GM20000 (cell line): Measurements from ENCODE around the gene HSPA1B.
"Not testable (repeated sequence)": the region's sequence is repeated elsewhere in the genome, so short reads cannot be mapped to it uniquely, and the experiment has no call there.

Source experiments
- DNase-seq: peaks from one replicate; pipeline ENCODE4 v3.0.0; 2012; ENCODE audit warnings: low spot score
- CTCF ChIP-seq: IDR thresholded peaks from 2 replicates; pipeline ENCODE4 v1.5.1; 2012; ENCODE audit warnings: mild to moderate bottlenecking, control low read depth; ENCODE audit errors: extremely low read depth, missing control alignments

HSPA1B gene

DNA sequence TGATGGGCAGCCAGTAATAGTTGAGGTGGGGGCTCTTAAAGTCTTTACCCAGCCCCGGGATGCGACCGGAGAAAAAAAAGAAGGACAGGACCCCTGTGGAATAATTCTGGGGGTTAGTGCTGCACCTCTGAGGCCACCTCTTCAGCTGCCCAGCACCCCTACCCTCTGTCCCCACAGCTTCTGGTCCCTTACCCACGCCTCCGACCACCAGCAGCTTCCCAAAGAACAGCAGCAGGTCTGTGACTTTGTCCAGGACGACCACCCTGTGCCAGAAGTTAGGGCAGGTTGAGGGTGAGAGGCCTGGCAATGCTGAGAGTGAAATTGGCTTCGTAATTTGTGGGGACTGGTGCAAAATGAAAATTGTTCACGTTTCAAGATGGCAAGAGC, 37.3 kb downstream of the HSPA1B start:
- TF ChIP-seq CTCF, result no peak
- DNase-seq, result no peak

DNA sequence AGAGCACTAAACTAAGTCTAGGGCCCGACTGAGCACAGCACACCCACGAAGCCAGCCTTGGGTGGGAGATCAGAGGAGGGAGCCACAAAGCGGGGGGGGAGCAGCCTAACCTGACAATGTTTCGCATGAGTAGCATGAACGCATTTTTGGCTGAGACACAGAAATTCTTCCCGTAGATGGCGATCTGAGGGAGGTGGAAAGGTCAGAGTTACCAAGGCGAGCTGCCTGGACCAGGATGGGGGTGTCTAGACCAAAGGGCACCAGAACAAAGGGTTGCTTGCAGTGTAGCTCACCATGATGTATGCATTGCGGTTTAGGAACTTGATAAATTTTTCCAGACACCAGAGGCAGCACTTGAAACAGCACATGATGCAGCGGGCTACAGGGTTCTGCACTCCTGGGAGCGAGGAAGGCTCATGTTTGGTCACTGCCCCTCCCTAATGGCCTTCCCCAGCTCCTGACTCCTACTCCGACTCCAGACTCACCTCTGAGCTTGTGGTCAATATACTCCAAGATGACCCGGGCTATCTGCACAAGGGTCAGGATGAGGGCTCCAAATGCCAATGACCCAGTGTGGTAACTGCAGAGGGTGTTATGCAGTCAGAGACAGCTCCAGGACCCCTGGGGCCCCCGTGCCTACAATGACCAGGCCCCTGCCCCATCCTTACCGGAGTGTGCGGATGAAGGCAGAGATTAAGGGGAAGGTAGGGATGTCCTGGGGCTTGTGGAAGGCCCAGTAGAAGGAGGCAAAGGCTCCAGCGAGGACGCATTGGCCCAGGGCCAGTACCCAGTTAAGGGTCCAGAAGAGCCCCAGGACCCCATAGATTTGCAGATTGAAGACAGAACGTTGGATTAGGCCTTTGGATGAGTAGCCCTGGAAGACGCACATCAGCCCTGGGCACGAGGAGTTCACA, 37.9 kb downstream of the HSPA1B start:
- TF ChIP-seq CTCF, result no peak
- DNase-seq, result no peak

DNA sequence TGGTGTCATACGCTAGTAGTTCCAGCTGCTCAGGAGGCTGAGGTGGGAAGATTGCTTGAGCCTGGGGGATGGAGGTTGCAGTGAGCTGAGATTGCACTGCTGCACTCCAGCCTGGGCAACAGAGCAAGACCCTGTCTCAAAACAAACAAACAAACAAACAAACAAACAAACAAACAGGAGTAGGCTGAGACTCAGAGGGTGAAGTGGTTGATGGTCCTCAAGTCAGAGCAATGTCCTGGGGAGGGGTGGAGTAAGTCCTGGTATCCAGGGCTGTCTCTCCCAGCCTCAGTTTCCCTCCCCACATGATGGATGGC, 41.1 kb downstream of the HSPA1B start:
- DNase-seq, result not testable (repeated sequence)

DNA sequence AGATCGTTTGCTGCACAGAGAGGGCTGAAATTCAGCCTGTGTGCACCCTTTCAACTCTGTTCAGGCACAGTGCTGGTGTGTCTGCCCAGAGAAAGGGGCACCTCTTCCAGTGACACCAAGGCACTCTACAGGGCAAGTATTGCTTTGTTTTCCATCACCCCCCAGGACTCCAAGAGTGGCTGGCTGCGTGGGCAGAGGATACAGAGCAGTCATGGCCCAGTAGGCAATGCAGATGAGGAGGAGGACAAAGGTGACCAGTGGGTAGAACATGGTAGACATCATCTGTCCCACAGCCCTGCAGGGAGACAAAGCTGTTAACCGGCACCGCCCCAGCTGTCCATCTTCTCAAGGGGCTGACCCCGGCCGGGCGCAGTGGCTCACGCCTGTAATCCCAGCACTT, 41.8 kb downstream of the HSPA1B start:
- no peak for TF ChIP-seq CTCF
- DNase-seq, result no peak

DNA sequence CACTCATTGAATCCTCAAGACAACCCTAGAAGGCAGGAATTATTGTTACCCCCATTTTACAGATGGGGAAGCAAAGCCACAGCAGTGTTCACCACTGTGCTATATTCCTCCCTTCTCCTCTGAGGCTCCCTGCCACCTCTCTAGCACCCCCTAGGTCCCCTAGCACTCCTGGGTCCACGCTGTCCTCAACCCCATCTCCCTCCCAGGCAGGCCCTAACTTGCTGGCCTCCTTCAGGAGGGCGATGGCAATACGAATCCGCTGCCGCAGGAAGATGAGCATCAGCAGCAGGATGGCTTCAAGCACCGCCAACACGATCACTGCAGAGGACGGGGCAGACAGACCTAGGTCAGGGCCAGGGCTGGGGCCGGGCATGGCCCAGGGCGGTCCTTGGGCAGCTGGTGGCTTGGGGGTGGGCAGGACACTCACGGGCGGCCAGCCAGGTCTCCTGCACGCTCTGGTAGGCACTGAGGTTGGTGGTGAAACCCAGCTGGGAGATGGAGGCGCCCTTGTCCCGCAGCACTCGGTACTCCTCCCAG, 42.9 kb downstream of the HSPA1B start:
- no peak for TF ChIP-seq CTCF
- DNase-seq, result no peak

DNA sequence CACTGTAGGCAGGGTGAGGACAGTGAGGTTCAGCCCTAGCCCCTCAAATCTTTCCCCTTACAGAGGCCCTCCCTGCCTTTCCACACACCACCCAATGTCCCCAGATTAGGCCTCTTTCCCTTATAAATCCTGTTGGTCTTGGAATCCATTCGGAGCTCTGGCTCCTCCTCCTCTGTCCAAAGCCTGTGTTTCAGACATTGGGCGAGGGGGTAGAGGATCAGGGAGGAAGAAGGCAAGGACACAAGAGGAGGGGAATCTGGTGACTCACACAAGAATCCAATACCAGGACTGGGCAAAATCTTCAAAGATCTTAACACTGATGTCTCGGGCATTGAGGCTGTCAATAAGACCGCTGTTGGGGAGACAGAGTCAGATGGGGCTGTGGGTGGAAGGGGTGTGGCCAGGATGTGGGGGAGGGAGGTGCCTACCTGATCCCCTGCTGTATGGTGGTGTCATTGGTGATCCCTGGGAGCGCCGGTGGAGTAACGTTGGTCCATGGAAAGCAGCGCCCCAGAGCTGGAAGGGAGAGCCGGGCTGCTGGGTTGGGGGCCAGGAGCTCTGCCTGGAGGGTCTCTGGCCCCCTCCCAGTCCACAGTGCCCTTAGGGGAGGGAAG, 43.6 kb downstream of the HSPA1B start:
- TF ChIP-seq CTCF, result no peak
- DNase-seq, result no peak

- no peak for DNase-seq
- TF ChIP-seq CTCF, result no peak
Observed at GRCh38 chr6:31874084-31874670, 46.6 kb downstream of the HSPA1B start.
